GM19240 (cell line): ENCODE data around the gene CCL18.
"Not testable (repeated sequence)": the region's sequence is repeated elsewhere in the genome, so short reads cannot be mapped to it uniquely, and the experiment has no call there.

Experiments
- DNase-seq: peaks from one replicate; pipeline ENCODE4 v3.0.0; 2011; ENCODE audit warnings: low spot score; ENCODE audit not compliant: insufficient read length

The CCL18 gene

GRCh38 chr17:36103401-36103975 is 39.4 kb downstream of the CCL18 start, which contains the start of gene CCL4:
Gene CCL4 (plus strand): TSS chr17:36103827. CDS start chr17:36103906, 79 bp downstream.
- not testable (repeated sequence) for DNase-seq

- not testable (repeated sequence) for DNase-seq
These were observed 40.2 kb downstream of the CCL18 start for GRCh38 chr17:36104246-36104645.

- DNase-seq, result no peak
These were observed 40.7 kb downstream of the CCL18 start for GRCh38 chr17:36104701-36105181.

GRCh38 chr17:36105781-36106492 is 41.9 kb downstream of the CCL18 start:
- DNase-seq, result no peak

GRCh38 chr17:36106493-36106835 is 42.4 kb downstream of the CCL18 start:
- DNase-seq, result no peak

- DNase-seq, result no peak
These were observed 43.6 kb downstream of the CCL18 start for GRCh38 chr17:36107660-36108059.

- not testable (repeated sequence) for DNase-seq
These were observed 44.2 kb downstream of the CCL18 start for GRCh38 chr17:36108265-36108664.

- no peak for DNase-seq
These were observed 47.0 kb downstream of the CCL18 start for GRCh38 chr17:36111068-36111490.

GRCh38 chr17:36112572-36112971 is 48.5 kb downstream of the CCL18 start:
- DNase-seq, result no peak

- DNase-seq, result not testable (repeated sequence)
These were observed 49.1 kb downstream of the CCL18 start for GRCh38 chr17:36113131-36113530.

- DNase-seq, result not testable (repeated sequence)
These were observed 51.0 kb downstream of the CCL18 start for GRCh38 chr17:36114971-36115648.

GRCh38 chr17:36115649-36115977 is 51.5 kb downstream of the CCL18 start:
- not testable (repeated sequence) for DNase-seq

- DNase-seq, result no peak
These were observed 53.7 kb downstream of the CCL18 start for GRCh38 chr17:36117505-36118382.

- DNase-seq, result no peak
These were observed 54.6 kb downstream of the CCL18 start for GRCh38 chr17:36118477-36119353.

GRCh38 chr17:36120221-36120620 is 56.1 kb downstream of the CCL18 start:
- DNase-seq, result no peak

GRCh38 chr17:36121099-36121498 is 57.0 kb downstream of the CCL18 start:
- DNase-seq, result not testable (repeated sequence)
